Germinal center (tissue), 1 donor: ENCODE data around the gene ETV6.

Source experiments
- DNase-seq: peaks from one replicate; pipeline ENCODE4 v3.0.0; 2012; ENCODE audit warnings: mixed read lengths, low spot score

Gene ETV6

DNA sequence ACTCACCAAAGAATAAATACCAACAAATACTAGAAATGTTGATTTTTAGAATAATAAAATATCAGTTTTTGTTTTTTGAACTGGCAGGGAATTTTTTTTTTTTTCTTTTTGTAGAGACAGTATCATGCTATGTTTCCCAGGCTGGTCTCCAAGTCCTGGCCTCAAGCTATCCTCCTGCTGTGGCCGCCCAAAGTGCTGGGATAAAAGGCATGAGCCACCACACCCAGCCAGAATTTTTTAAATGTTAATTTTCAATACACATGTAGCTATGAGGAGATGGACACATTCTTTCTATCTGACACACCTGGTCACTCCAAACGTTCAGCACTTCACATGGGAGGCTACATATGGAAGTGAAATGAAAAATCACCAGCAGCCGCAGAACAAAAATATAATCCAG, 126.8 kb downstream of the ETV6 start:
- no peak for DNase-seq

DNA sequence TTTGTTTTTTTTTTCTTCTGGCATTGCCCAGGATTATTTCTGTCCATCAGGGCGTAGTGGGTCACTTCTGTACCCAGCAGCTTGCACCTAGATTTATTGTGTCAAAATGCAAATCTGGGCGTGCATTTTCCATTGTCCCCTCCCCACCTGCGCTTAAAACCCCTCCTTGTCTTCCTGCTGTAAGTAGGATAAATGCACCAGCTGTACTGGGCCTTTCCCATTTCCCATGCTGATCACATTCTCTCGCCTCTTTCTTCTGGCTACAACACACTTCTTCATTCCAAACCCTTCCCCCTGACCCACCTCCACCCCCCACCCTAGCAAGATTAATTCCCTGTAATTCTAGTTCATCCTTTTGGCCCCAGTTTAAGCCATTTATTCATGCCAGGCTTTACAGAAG, 128.0 kb downstream of the ETV6 start:
- DNase-seq, result no peak

DNA sequence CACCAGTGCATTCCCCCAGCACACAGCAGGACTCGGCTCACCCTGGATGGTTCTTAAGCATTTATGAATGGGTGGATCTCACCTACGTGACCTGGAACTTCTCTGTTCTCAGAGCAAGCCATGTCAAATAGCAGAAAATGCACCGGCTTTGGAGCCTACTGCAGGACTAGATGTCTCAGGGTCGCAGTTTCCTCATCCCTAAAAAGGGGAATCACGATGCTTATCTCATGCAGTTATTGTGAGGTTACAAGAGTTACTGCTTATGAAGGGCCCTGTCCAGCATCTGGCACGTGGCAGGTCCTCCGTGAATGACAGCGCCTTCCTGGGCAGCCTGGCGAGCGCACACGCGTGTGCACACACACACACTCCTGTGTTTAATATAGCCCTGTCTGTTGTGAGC, 128.5 kb downstream of the ETV6 start:
- no peak for DNase-seq

DNA sequence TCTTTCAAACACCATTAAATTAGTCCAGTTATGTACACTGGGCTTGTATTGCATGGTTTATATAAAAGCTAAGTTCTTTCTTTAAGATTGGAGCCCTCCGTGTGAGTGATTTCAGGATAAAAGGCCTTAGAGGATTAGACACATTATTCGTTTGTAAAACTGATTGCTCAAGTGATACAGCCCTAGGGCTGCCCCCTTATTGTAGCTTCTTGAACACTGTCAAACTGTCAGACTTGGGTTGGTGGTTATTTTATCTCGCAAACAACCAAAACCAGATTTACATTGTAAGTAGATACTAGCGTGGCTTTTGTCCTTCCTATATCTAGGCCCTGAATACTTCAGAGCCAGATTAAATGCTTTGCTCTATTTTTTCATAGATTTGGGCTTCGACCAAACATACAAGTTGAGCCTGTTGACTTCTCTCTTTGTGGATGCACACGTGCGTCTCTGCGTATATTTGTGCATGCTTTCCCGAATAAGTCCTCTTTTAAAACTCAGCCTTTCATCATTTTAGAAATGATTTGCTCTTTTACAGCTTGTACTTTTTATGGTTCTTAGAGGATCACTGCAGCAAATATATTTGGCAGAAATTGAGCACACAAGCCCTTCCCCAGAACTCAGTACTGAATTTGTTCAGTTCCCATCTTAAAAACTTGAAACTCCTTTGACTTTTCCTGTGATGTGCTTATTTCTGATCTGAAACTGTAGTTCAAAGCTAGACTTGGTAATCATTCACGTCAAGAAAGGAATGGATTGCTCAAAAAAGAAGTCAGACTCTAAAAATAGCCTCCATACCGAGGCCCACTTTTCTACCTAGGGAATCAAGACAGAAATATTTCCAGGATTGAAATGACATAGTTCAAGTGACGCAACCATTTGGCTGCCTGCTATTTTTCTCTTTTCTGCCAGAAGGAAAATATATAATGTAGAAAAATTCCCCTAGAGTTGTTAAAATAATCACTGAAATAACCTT, 129.5 kb downstream of the ETV6 start:
- DNase-seq, result no peak

DNA sequence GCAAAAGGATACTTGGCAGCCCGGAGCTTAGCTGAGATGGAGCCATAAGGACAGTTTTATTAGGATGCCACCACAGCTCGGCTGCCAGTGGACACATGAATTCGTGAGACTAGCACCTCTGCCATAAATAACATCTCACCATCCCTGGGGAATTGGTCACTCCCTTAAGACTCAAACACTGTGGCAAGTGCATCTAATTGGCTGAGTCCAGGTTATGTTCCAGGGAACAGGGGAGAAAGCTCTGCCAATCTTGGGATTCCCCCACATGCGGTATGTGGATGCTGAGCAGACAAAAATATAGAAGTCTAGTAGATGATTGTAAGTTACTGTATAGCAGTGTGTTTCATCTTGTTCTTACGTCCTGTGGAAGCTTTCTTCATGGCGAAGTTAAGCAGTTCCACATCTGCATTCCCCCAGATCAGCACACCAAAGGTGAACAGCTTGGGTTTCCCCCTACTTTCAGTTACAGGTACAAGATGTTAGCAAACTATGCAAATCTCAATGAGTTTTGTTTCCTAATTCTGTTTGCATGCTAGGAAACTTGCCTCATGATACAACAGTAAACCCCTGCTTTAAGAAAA, 131.1 kb downstream of the ETV6 start:
- peak; percentile 39 for DNase-seq

DNA sequence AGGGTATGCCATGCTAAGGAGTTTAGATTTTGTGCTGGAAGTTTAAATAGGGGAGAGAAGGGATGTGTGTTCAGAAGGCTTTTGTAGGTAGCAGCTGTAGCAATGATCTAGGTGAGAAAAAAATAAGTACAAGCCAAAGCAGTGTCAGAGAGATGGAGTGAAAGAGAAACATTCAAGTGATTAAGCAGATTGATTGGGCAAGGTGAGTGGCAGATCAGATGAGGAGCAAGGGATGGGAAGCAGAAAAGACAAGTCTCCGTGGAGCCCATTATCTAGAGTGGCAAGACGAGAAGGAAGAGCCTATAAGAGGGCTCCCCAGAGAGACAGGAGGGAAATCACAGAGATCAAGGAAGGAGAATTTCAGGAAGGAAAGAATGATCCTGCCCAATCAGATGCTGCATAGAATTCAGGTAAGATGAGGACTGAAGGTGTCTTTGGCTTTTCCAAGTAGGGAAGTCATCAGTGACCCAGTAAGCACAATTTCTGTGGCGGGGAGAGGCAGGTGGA, 133.5 kb downstream of the ETV6 start:
- no peak for DNase-seq

DNA sequence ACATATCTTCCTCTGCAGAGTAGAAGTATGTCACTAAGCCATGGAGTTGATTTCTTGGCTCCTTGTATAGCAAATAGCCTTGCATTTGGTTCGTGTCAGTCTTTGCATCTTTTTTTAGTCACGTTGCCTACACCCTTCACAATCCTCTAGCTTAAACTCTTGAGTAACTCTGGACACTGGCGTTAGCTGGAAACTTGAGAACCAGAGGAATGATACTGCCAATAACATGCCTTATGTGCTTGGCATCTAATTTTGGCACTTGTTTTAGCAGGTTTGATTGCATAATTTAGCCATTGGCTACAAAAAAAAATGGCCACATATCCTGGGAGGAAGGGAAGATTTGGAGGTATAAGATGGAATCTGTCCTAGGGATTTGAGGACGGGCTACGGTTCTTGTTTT, 136.2 kb downstream of the ETV6 start:
- DNase-seq, result no peak

DNA sequence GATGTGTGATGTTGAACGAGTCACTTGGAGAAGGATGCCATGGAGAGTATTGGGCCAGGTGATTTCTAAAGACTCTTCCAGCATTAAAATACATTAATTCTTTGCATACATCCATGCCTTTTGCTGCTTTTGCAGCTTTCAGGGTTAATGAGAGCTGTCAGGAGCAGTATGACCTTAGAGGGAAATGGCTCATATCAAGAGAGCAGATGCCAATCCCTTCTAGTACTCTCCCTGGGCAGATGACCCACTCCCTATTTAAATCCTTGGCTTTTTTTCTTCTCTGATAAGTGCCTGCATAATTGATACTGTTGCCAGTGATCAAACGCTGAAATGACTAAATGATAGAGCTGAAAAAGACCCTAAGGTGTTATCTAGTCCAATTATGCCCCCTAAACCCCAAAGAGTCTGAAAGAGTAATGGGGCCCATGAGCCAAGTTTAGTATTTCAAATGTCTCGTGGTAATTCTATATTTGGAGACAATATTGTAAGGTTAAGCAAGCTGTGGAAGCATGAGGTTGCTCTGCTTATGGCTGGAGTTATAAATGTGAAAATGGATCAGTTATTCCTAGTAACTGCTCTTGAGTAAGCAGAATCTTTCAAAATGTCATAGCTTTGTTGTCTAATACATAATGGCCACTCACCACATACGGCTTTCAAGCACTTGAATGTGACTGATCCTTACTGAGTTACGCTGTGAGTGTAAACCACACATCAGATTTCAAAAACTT, 137.3 kb downstream of the ETV6 start:
- DNase-seq, result no peak

DNA sequence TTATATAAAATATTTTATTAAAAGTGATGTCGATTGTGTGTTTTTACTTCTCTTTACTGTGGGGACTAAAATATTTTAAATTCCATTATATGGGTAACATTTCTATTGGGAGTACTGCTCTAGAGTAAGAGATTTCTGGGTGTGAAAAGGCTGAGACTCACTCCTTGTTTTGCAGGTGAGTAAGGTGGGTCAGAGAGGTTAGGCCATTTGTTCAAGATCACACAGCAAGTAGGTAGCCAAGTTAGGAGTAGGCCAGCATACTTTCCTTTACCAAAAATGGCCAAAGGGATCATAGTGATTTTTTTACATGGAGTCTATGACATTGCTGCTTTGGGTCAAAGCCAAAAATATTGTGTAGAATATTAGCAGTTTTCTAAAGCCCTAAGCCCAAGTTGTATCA, 138.0 kb downstream of the ETV6 start:
- no peak for DNase-seq

DNA sequence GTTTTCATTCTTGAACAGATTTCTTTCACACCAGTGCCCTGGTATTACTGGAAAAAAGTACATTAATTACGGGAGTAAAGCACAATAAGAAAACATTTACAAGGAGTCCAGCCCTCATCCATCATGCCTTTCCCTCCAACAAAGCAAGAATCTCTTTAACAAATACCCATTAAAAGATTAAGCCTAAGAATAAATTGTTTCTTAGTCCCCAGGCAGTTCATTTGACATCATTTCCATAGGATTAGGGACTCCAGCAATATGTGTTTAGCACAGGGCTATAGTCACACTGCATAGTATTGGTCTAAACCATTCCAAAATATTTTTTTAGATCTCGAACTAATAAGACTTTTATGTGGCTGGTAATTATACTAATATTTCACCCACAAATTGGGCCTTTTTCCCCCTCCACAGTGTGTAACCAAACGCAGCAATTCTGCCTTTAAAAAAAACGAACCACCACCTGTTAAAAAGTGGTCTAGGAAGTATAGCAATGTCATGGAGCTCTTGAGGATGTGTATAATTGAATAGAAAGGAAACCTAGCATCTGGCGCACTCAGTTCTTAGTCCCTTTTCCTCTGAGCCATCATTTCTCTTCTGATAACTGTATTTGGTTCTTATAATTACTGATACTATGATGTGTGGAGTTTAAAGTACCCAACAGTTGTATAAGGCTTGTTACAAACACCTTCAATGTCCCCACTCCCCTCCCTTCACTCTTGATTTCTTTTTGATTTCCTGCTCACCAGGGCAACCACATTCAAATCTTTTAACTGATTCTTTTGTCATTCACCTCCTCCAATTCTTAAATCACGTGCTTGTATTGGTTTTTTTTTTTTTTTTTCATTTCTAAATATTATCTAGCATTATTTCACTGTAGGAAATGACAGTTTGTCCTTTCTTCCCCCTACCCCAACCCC, 138.7 kb downstream of the ETV6 start:
- no peak for DNase-seq

DNA sequence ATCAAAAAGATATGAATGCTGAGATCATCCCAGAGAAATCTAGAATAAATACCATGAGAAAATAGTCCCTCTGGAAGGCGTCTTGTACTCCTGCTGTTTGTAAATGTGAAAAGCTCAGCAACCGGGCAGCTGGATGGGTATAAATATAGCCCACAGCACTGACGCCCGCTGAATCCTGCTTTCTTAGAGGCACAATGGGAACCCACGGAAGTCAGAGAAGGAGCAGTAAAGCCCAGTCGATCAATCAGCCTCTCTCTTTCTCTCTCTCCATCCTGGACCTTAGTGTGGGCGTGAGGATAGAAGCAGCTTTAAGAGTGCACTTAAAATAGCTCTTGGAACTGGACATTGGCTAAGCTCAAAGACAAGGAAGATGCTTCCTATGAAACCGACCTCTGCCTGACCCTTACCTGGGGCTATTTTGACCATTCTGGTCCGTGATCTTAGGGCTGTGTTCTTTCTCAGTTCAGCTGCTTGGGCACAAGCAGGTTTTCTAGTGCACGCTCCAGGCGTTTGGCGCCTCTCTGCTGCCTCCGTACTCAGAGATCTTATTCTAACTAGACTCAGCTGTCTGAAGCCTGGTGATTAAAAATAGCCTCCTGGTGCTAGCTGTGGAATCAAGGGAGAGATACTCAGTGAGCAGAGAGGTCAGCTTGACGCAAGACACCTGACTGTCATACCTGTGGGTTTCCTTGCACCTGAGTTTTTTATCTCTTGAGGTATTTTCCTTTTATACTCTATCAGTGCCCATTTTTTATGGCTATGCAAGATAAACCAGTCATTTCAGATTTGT, 144.6 kb downstream of the ETV6 start:
- no peak for DNase-seq

DNA sequence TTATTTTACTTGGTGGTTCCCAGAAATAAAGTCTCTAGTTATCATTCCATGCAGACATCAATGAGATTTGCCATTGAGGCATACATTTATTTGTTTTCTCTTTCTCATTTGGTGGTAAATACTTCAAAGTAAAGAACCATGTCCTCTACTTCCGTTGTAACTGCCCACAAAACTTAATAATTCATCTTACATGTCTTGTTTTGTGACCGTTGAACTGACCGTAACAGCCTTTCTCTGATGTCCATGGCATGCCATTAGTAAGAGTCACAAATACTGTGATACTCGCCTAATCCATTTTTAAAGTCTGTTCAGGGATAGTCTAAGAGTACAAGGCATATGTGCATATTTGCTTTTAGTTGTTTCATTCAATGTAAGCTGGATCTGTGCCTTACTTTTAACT, 145.3 kb downstream of the ETV6 start:
- no peak for DNase-seq

DNA sequence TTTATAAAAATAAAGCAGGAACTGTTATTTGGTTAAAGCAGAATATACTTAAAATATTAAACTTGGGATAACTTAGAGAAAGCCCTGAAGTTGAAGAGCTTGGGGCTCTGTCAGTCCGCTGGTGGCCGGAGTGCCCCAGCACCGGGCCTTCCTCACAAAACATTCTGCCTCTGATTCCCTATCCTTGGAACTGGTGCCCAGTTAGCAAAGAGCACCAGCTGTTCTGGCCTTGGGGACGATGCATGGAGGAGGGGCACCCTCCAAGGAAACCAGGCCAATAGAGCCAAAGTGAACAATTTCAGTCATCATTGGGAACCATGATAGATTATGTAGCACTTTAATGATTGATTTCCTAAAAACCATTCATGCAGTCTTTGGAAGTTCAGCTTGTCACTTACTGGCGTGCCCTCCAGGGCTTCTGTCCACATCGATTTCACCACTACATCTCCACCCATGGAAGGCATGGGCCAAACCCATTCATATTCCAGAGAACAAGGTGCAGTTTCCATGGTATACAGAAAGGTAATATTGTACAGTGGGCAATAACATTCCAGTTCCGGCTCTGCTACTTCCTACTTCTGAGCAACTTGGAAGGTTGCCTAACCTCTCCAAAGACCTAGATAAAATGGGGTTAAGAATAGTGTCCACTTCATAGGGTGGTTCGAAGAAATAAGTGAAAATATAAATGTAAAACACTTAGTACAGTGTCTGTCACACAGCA, 145.9 kb downstream of the ETV6 start:
- no peak for DNase-seq

DNA sequence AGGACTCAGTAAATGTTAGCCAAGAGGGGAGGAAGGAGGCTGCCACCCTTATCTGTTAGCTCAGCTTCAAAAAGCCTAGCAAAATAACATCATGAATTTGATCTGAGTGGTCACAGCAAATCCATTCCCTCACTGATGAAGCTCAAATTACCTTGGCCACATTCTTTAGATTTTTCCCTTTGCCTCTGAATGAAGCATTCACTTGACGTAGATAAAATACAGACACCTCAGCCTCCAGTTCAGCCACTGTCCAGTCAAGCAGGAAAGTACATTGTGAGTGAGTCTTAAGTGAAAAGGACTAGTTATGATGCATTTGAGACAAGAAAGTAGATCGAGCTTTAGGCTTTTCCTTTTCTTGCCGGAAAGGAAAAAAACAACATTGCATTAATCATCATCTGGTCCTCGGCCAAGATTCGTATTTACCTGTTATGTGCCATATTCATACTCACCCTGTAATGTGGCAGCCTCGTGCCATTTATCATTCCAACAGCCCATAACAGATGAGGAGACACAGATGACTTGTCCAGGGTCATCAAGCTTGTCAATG, 146.5 kb downstream of the ETV6 start:
- no peak for DNase-seq

DNA sequence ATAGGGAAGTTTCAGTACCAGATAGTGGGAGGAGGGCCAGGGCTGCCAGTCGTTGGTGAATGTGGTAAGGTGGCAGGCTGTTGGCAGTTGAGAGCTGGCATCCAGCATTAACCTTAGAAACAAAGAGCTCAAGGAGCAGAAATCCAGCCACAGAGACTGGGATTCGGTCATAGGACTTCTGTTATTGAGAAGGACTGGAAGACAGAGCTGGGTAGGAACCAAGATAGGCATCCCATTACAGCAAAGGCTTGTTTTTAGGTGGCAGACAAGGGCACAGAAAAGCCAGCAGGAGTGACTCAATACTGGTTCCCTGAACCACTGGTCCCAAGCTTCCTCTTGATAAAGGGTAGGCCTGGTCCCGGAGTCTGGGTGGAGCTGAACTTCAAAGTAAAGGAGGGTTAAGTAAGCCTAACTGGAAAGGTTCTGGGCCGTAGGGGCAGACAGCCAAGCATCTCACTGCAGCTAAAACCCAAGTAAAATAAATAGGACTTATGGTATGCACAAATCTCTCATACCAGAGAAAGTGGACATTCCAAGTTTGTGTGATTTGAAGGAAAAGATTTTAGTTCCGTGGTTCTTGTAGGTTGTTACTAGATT, 147.9 kb downstream of the ETV6 start:
- DNase-seq, result no peak

DNA sequence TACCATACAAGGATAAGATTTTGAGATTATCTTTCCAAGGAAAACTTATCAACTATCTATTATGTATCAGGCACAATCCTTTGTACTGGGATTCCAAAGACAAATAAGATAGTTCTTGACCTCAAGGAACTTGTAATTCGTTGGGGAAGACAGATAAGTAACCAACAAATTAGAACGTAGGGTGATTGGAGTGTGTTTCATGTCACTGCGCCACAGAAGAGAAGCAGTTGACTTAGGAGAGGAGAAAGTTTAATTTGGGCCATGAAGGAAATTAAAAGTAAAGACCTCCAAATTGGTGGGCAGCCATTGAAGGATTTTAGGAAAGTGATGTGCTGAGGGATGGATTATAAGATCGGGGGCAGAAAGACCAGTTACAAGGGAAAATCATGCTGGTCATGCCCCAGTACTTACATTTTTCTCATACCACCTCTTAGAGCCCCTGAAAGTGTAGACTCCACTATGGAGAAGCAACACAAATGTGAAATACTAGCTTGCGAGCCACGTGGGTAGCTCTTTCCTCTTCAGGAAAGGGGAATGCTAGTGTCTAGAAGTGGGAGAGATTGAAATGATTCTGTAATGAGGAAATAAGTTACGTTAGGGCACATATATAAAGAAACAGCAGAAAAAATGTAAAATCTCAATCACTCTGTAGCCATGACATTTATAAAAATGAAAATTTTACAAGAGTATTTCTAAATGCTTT, 148.7 kb downstream of the ETV6 start:
- no peak for DNase-seq

DNA sequence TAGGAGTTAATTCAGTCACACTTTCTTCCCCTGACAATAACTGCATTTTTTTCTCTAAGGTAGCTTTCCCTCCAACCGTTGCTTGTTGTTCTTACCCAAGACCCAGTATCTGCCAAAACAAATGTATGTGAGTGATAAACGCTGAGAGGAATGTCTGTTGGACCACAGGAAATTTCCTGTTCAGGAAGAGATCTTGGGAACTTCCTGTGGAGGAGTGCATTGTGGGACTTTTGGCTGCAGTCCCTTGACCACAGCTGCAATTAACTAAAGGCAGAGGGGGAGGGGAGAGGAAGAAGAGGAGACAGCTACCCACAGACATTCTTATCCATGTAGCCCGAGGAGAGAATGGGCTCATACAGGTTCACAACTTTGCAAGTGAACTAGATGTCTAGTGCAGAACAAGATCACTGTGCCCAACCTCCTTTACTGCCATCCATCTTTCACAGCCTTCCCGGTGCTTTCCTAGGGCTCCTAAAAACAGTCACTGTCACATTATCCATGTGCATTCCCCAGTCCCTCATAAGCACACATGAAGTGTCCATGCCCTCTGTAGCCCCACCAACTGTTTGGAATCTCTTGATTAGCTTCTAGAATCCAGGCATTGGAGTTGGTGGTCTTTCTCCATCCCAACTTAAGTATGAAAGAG, 149.5 kb downstream of the ETV6 start:
- DNase-seq, result no peak

DNA sequence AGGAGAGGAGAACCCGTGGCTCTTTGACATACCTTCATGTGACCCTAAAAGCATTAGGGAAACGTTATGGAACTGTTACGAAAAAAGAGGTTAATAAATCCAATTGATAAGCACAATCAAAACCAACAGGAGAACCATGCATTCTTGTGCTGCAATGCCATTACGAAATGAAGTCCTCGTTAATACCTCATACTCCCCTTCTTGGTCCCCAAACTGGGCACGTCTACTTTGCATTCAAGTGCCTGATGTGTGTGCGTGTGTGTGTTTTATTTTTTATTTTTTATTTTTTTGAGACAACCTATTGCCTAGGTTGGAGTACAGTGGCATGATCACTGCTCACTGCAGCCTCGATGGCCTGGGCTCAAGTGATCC, 150.0 kb downstream of the ETV6 start:
- no peak for DNase-seq
